OCI-LY3 (cell line): ENCODE measurements around the gene OR2T11.

Experiments used
- CTCF ChIP-seq: fragments of 200-600, 300-600 bp; sonication (generic); IDR thresholded peaks from 2 replicates; pipeline ENCODE4 v1.5.1; 2014; ENCODE audit warnings: antibody characterized with exemption, low read length, low read depth
- EZH2phosphoT487 ChIP-seq: fragments of 200-600 bp; shearing (Covaris generic); IDR thresholded peaks from 2 replicates; pipeline ENCODE4 v1.6.1; 2018; ENCODE audit warnings: antibody characterized with exemption, mixed run types, low read depth

GRCh38 chr1:248627971-248628844 lies 6.7 kb downstream of the OR2T11 start:
- TF ChIP-seq CTCF (no peak), EZH2phosphoT487 (no peak)
